Panc1 (cell line): ENCODE data around the gene KCNQ1. TPM values are rescaled to one million over a fixed set of nuclear protein-coding genes. Genes with fewer than 3 reads are reported as not detected.

Experiments used
- ATAC-seq: fragments of 200-7000 bp; cut with Tn5 transposase; 2 replicates; pipeline ENCODE4 v1.9.1; 2020; ENCODE audit warnings: mild to moderate bottlenecking, moderate library complexity
- BruUV-seq: library from RNA; stranded (reverse); fragments of 400-500 nt; replicated peaks from 2 replicates; lab custom pipeline; 2021; lab: Mats Ljungman, UMichigan
- CTCF ChIA-PET: fragments of 300-600 bp; sonication (Branson Sonifier 250); formaldehyde crosslinking; loops from one replicate; lab custom pipeline; 2022; ENCODE audit warnings: antibody characterized with exemption; lab: Charles Lee
- POLR2A ChIA-PET: fragments of 300-600 bp; sonication (Branson Sonifier 250); formaldehyde crosslinking; loops from one replicate; lab custom pipeline; 2022; ENCODE audit warnings: antibody characterized with exemption; lab: Charles Lee
- DNase-seq: peaks from one replicate; pipeline ENCODE4 v3.0.0-alpha.2; 2010; ENCODE audit warnings: low read depth, low spot score
- H3K27ac ChIP-seq: 2 replicates; pipeline ENCODE4 v1.5.1; 2011; ENCODE audit warnings: mild to moderate bottlenecking, low read length, inconsistent platforms
- H3K27me3 ChIP-seq: fragments of 200-500 bp; sonication (Bioruptor generic); 2 replicates; pipeline ENCODE4 v1.6.0; 2014; ENCODE audit warnings: low read length, inconsistent platforms; ENCODE audit not compliant: control insufficient read depth, insufficient read depth
- H3K36me3 ChIP-seq: fragments of 200-500 bp; sonication (Bioruptor generic); 2 replicates; pipeline ENCODE4 v1.5.1; 2014; ENCODE audit warnings: inconsistent platforms, mild to moderate bottlenecking, low read length, moderate library complexity; ENCODE audit not compliant: control insufficient read depth, insufficient read depth
- H3K4me1 ChIP-seq: 2 replicates; pipeline ENCODE4 v1.5.1; 2011; ENCODE audit warnings: inconsistent platforms, mild to moderate bottlenecking, low read length, moderate library complexity; ENCODE audit not compliant: control insufficient read depth, insufficient read depth
- H3K4me3 ChIP-seq, 2 experiments: 2 replicates each; pipeline ENCODE4 v1.5.1; 2011 to 2012; ENCODE audit warnings: low read depth in 2 of 2, low read length in 2 of 2, mild to moderate bottlenecking in 2 of 2, inconsistent platforms in 1 of 2, moderate library complexity in 1 of 2
- H3K9me3 ChIP-seq: fragments of 200-500 bp; sonication (Bioruptor generic); 2 replicates; pipeline ENCODE4 v1.5.1; 2014; ENCODE audit warnings: low read depth, mild to moderate bottlenecking, inconsistent platforms, low read length, moderate library complexity; ENCODE audit not compliant: control insufficient read depth, insufficient read depth
- CTCF ChIP-seq: fragments of 450-650 bp; IDR thresholded peaks from 2 replicates; pipeline ENCODE4 v1.5.1; 2017; ENCODE audit warnings: mild to moderate bottlenecking
- POLR2AphosphoS5 ChIP-seq: IDR thresholded peaks from 2 replicates; pipeline ENCODE4 v1.6.1; 2012; ENCODE audit warnings: mild to moderate bottlenecking, low read depth, low read length, moderate library complexity
- SIN3A ChIP-seq: IDR thresholded peaks from 2 replicates; pipeline ENCODE4 v1.6.1; 2012; ENCODE audit warnings: low read depth, mild to moderate bottlenecking, low read length, moderate library complexity, borderline replicate concordance; ENCODE audit not compliant: insufficient read depth
- TCF7L2 ChIP-seq: IDR thresholded peaks from 2 replicates; pipeline ENCODE4 v1.6.1; 2011; ENCODE audit warnings: mild to moderate bottlenecking, low read depth, low read length, inconsistent platforms
- in situ Hi-C: cut with HindIII; loops from 2 replicates; pipeline ENCODE4 v1.10.0; 2016; ENCODE audit warnings: low sequenced_read_pairs, low pct_unique_long_range_greater_than_20kb
- intact Hi-C: fragments of 100-400 bp; cut with micrococcal nuclease; formaldehyde crosslinking; loops from one replicate; pipeline ENCODE4 v1.10.0; 2022; ENCODE audit not compliant: unreplicated experiment
- total RNA-seq: library from RNA; stranded (reverse); gene quantifications from one replicate; pipeline ENCODE4 v1.2.1, GENCODE V29; 2021; ENCODE audit not compliant: unreplicated experiment
- TF ChIP-seq, protein P1 (sequence below), 2 experiments: IDR thresholded peaks; 2 replicates each; pipeline ENCODE4 v1.6.1; 2011 to 2012; ENCODE audit warnings: low read depth in 2 of 2, control low read depth in 1 of 2, low read length in 1 of 2, mild to moderate bottlenecking in 1 of 2, moderate library complexity in 1 of 2; ENCODE audit not compliant: insufficient read depth in 1 of 2

The KCNQ1 gene
- total RNA-seq, 1 experiment from 2014 or later: 1.0 TPM

GRCh38 chr11:2450321-2451041 is 5.7 kb downstream of the KCNQ1 start:
- TF ChIP-seq POLR2AphosphoS5 (no peak), CTCF (no peak), TCF7L2 (no peak), SIN3A (no peak)
- TF ChIP-seq, protein P1, sequence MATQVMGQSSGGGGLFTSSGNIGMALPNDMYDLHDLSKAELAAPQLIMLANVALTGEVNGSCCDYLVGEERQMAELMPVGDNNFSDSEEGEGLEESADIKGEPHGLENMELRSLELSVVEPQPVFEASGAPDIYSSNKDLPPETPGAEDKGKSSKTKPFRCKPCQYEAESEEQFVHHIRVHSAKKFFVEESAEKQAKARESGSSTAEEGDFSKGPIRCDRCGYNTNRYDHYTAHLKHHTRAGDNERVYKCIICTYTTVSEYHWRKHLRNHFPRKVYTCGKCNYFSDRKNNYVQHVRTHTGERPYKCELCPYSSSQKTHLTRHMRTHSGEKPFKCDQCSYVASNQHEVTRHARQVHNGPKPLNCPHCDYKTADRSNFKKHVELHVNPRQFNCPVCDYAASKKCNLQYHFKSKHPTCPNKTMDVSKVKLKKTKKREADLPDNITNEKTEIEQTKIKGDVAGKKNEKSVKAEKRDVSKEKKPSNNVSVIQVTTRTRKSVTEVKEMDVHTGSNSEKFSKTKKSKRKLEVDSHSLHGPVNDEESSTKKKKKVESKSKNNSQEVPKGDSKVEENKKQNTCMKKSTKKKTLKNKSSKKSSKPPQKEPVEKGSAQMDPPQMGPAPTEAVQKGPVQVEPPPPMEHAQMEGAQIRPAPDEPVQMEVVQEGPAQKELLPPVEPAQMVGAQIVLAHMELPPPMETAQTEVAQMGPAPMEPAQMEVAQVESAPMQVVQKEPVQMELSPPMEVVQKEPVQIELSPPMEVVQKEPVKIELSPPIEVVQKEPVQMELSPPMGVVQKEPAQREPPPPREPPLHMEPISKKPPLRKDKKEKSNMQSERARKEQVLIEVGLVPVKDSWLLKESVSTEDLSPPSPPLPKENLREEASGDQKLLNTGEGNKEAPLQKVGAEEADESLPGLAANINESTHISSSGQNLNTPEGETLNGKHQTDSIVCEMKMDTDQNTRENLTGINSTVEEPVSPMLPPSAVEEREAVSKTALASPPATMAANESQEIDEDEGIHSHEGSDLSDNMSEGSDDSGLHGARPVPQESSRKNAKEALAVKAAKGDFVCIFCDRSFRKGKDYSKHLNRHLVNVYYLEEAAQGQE (IDR thresholded peaks at IDR 0.05; ENCODE audit: insufficient read depth in 1 of 2, low read depth in 2 of 2, low read length in 1 of 2): no peak
- in situ Hi-C loops (no loop called here), intact Hi-C loops (no loop called here)
- no peaks in the 10 kb centered on the region for H3K36me3 ChIP-seq
- H3K9me3 ChIP-seq: no peaks in the 10 kb centered on the region
- H3K4me1 ChIP-seq: peaks cover 7% of the 10 kb centered on the region; the same call in 1 of the 2 replicates
- DNase-seq (no peak), ATAC-seq (no peak)
- no peak overlapping the region for H3K4me3 ChIP-seq
- ChIA-PET POLR2A (no interaction called here), CTCF (no interaction called here)
- no TSS peak for BruUV-seq
- H3K27me3 ChIP-seq: peaks cover 9% of the 10 kb centered on the region; the same call in 1 of the 2 replicates
- no peak overlapping the region for H3K27ac ChIP-seq

DNA sequence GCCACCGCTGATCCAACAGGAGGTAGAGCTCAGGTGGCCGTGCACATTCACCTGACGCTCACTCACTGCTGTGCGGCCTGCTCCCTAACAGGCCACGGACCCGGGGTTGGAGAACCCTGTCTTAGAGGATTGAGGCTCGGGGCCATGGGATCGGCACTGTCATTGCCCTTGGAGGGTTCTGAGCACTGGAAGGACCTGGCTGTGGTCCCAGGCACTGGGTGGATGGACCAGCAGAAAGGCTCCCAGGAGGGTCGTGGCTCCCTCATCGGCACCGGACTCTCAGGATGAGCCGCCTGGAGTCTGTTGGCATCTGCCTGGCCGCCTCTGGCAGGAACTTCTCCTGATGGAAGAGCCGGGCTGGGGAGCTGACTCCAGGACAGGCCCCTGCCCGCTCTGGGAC is 6.5 kb downstream of the KCNQ1 start:
- no peaks in the 10 kb centered on the region for H3K9me3 ChIP-seq
- in situ Hi-C loops (no loop called here), intact Hi-C loops (no loop called here)
- no peaks in the 10 kb centered on the region for H3K36me3 ChIP-seq
- TF ChIP-seq, protein P1 (IDR thresholded peaks at IDR 0.05; ENCODE audit: insufficient read depth in 1 of 2, low read depth in 2 of 2, low read length in 1 of 2): no peak
- TF ChIP-seq POLR2AphosphoS5 (no peak), CTCF (no peak), SIN3A (no peak), TCF7L2 (no peak)
- ChIA-PET POLR2A (no interaction called here), CTCF (no interaction called here)
- no peak overlapping the region for H3K4me3 ChIP-seq
- no TSS peak for BruUV-seq
- ATAC-seq (no peak), DNase-seq (no peak)
- no peak overlapping the region for H3K27ac ChIP-seq
- H3K4me1 ChIP-seq: peaks cover under 1% of the 10 kb centered on the region; the same call in 1 of the 2 replicates
- H3K27me3 ChIP-seq: peaks cover 9% of the 10 kb centered on the region; the same call in 1 of the 2 replicates
